ENCODE measurements around the gene SUCO.
"Not testable (repeated sequence)": the region's sequence is repeated elsewhere in the genome, so short reads cannot be mapped to it uniquely, and the experiment has no call there.

SUCO gene

DNA sequence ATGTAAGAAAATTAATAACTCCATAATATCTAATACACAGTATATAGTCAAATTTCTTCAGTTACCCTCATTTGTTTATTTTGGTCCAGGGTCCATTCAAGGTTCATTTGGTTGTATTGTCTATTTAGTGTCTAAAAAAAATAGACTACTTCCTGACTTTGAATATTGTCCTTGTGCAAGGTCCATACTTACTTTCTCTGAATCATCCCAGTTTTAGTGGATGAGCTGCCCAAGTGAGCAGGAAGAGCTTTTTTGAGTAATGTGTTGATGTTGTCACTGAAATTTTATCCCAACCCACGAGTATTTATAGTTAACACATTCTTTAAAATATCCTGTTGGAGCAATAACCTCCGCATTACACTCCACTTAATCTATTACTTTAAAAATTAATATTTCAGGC, 80.3 kb downstream of the SUCO start:
- no peak for DNase-seq

DNA sequence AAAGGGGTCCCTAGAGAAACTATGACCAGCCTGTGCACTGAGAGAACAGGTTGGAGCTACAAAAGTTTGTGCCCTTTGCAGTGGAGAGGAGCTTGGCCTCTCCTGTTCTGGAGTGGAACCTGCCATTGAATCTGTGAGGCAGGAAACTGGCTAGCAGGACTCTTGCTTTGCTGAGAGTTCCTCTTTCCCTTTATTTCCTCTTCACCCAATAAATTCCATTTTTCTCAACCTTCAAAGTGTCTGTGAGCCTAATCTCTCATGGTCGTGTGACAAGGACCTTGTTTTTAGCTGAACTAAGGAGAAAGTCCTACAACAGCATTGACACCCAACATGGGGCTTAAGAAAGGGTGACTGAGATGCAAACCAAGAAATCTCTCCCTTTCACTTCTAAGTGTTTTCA, 83.2 kb downstream of the SUCO start:
- no peak for DNase-seq

DNA sequence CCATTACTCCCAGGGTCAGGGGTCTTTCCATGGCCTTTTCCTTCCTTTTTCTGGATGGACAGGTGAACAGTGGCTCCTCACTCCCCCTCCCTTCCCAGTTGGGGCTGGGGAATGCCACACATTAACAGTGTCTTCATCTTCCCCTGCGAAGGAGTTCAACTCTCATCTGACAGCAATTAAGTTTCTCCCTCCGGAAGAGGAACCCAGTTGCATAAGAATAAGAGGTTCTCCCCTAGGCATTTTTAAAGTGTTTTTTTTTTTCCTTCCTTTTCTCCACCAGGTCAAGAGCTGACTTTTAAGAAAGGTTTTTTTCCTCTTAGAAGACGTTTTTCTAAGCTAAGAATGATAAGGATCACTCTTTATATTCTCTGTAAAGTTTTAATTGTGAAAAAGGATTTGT, 83.7 kb downstream of the SUCO start:
- no peak for DNase-seq

DNA sequence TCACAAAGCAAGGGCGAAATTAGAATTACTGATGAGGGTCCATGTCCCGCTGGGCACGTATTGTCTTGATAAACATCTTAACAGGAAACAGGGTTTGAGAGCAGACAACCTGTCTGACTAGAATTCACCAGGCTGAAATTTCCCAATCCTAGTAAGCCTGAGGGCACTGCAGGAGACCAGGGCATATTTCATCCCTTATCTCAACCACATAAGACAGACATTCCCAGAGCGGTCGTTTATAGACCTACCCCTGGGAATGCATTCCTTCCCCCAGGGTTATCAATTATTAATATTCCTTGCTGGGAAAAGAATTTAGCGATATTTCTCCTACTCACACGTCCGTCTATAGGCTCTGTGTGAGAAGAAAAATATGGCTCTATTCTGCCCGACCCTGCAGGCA, 87.7 kb downstream of the SUCO start:
- not testable (repeated sequence) for DNase-seq

DNA sequence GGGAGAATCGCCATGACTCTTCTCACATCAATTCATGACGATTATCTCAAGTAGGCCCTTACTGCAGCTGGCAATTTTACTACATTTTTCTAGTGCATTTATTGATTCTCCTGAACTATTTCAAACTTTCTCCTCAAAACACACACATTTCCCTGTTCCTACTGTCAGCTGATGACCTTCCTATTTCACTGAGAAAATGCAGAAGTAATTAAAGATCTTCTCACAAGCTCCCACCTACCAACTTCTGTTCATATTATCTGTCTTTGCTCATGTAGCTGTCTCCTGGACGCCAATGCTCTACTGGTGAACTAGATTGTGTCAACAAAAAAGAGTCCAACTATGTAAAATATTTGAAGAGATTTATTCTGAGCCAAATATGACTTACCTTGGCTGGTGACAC, 89.6 kb downstream of the SUCO start:
- DNase-seq = no peak

DNA sequence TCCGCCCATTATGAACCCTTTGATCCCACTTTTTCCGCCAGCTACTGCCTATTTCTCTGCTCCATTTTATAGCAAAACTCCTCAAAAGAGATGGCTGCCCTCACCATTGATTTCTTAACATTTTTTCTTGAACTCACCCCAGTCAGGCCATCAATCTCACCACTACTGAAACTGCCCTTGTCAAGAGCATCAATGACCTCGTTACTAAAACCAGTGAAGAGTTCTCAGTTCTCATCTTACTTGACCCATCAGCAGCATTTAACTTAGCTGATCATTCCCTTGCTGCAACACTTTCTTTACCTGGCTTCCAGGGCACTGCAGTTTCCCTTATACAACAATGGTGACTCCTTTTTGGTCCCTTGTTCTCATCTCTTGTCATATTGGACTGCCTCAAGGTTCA, 90.8 kb downstream of the SUCO start:
- no peak for DNase-seq

DNA sequence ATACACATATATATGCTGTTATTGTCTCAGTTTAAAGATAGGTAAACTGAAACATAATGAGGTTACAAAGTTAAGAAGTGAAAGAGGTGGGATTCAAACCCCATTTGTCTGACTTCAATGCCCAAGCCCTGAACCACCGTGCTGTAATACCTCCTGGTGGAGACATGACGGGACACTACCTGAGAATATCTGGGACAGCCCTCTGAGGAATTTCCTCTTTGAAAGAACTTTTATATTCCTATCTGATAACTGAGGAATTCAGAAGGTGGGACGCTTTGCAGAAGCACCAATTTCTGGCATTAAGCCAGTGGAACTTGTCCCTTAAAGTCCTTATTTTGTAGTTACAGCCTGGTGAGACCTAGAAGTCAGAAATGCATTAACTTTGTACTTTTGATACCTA, 93.9 kb downstream of the SUCO start:
- DNase-seq = no peak

DNA sequence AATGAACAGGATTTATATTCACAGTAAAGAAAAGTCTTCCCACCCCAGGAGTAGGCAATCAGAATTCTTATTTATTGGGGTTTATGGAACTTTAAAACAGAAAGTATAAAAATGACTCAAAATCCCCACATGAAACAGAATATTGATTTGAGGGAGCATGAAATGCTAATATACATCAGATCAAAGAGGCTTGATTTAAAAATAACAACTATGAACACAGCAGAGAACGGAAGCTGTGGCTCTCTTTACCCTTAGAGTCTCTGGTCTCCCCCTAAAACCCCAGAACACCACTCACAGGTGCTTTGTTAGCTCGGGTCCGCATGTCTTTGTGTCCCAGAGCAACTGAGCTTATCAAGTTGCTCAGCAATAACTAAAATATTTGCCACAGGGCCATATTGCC, 94.8 kb downstream of the SUCO start:
- DNase-seq = no peak

DNA sequence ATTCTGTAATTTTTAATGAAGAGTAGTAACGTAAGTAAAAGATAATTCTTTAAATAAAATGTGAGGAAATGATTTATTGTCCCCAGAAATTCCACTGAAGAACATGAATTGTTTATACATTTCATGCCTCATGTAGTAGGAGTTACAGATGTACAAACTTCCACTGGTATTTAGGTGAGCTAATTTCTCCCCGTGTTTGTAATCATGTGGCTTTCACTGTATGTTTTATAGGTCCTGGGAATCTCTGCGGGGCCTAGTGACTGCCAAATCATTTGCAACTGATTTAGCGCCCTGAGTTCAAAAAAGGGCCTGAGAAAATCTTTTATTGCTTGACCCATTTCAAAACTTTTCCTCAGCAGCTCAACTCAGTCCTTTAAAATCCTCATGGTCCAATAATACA, 95.5 kb downstream of the SUCO start:
- DNase-seq = no peak

DNA sequence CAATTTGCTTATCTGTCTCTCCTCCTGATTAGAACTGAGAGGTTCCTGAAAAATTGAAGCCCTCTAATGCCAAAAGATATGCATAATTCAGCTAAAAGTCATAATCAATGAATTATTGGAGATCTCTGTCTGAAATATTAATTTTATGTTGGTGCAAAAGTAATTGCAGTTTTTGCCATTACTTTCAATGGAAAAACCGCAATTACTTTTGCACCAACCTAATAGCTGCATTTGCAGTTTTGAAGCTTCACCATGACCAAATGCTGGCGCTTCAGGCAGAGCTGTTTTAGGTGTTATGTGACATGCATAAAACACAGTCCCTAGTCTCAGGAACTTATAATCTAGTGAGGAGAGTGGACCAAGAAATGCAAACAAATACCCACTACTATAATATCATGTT, 96.2 kb downstream of the SUCO start:
- DNase-seq = peak; percentile 15

DNA sequence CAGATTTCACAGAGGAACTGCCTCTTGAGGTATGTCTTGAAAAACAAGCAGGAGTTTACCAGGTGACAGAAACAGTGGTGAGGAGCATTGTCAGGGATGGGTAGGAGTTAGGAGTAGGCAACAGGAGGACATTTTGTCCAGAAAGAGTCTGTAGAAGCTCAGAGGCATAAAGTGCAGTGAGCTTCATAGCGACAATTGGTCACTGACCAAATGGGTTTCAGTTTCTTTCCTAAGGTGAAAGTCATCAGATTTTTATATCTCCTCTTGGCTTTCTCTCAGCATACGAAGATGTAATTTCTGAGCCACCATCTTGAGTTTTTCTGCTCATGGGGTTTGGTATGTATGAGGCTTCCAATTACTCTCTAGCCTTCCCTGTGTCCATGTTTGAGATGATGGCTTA, 96.7 kb downstream of the SUCO start:
- DNase-seq = no peak

DNA sequence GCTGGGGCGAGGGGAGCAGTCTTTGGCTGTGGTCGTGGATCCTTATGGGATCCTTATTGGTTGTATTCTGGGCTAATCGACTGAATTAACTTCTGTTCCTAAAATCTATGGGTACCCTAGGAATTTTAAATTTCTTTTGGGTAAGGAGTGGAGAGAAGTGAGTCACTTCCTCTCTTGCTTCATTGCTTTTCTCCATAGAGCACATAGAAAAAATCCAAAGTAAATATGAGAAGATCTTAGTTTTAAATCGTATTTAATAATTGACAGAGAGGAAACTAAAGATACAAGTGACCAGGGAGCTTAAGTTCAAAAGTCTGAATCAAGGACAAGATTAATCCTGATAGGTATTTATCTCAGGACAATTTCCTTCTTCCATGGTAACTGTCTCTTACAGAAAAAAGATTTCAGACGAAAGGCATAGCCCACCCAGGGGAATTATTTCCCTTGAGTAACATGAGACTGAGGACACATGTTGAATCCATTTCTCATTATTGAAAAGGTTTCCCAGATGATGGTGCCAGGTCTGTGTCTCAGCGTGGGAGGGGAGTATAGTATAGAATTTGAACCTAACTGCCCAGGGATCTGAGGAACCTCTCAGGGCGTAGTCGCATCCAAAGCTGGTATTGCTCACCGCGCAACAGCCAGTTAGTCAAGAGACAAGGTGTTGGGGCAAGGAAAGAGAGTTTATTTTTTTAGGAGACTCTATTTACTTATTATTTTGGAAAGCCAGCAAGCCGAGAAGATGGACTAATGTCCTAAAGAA, 97.3 kb downstream of the SUCO start:
- DNase-seq = no peak

DNA sequence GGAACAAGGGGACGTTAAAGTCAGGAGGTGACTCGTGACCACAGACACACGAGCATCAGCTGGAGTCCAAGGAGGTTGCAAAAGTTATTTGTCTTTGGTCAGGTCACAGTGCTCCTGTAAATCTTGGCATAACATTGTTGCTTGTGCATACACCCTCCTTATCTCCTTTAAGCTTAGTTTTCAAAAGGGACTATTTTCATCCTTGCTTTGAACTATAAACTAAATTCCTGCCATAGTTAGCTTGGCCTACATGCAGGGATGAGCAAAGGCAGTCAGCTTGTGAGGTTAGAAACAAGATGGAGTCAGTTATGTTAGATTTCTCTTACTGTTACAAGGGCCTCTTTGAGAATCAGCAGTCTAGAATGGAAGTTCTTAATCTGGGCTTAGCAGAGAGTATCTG, 97.9 kb downstream of the SUCO start:
- DNase-seq = no peak

DNA sequence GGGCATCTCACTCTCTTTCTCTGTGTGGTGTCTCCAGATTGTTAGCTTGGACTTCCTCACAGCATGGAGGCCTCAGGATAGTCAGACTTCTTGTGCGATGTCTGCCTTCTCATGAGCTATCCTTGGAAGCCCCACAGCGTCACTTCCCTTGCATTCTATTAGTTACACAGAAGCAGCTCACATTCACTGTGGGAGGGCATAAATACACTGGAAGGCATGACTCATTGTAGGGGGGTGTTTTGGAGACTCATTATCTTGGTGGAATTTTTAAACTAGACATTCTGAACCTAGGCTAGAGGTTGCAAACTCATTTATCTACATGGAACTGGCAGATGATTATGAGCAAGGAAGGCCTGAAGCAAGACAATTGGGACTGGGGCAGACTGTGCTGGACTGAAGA, 104.6 kb downstream of the SUCO start:
- no peak for DNase-seq

DNA sequence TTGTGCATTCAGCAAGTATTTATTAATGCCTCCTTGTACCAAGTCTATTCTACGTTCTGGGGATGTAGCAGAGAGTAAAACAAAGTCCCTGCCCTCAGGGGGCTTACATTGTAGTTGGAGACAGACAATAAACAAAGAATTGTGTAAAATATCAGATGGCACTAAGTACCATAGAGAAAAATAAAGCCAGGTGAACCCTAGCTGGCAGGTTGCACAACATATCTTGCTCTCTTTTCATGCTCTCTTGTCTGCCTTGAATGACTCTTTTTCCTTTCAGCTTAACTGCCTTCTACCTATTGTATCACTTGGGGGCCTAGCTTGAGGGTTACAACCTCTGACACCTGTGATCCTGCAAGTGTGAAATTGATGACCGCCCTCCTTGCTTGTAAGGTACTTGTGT, 105.3 kb downstream of the SUCO start:
- no peak for DNase-seq

DNA sequence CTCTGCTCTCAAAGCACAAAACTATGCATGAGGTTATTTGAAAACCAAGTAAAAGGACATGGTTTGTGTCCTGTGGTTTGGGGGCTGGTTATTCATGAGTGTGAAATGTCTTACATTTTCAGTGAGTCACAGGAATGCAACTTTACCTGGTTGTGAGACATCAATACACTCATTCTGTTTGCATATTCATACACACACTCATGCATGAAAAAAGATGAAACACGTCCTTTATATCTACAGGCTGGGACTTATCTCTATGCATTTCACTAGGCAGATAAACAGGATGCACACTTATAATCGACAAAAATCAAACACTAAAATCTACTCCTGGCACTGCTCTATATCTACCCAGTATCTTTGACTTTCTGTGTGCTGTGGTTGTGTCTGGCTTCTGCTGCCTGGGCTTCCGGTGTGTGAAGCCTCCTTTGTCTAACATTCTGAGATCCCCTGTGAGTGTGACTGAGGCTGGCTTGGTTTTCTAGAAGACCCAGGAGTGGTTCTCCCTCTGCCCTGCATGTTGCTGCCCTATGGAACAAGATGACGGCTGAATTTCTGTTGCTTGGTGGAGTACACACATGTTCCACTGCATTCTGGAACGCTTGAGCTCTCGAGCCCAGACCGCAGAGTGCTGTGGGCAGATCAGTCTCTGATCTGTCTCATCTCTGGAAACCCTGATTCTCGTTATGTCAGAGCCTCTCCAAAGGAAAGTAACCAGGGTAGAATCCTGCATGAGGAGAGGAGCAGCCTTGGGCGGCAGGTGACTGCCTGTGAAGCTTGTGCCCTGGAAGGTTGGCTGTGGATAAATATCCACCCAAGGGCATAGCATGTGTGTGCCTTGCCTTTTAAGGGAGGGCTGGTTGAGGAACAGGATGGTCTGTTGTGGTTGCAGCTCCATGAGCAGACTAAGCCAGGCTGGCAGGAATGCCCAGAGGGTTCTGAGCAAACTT, 106.2 kb downstream of the SUCO start:
- DNase-seq = no peak

DNA sequence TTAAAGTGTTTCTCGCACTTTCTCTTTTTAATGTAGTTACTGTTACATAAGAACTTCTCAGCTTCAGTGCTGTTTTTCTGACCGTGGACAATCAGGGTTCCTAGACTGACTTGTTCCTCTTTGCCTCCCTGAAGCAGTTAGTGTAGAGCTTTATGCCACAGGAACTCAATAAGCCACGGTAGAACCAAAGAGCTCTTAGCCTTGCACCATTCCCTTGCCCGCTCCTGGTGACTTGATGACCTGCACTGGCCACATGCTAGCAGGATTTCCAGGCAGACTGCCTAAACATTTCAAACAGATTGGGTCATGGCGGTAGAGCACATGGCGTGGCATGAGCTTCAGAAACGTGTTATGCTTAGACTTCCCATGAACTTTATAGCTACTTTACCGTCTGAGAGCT, 107.2 kb downstream of the SUCO start:
- DNase-seq = no peak

DNA sequence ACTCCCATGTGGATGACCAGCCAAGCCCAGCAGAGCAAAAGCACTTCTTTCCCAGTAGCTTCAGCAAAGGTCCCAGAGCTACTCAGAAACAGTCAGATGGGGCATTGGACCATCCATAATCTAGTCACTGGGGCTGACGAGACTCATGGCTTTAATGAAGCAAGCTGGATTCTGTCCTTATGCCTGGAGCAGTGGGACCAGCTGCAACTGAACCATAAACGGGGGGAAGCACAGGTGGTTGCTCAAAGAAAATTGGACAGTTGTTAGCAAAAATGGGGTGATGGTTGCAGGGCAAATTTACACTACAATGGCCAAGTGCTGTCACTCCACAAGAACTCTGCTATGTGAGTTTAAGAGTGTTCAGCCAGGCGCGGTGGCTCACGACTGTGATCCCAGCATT, 108.5 kb downstream of the SUCO start:
- DNase-seq = no peak

DNA sequence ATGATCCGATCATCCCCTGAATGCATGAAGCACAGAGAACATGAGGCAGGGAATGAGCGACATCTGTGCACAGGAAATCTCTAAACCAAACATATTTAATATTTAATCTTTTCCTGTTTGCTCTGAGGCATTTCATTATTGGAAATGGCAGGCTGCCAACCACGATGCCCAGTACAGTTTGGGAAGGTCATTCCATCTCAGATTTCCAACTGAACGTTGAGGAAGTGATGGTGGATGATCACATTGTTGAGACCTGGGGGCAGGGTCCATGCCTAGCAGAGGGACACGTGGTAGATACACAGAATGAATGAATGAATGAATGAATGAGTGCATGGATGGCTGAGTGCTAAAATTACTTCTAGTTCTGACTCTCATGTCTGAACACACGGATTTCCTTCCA, 110.0 kb downstream of the SUCO start:
- DNase-seq = no peak

DNA sequence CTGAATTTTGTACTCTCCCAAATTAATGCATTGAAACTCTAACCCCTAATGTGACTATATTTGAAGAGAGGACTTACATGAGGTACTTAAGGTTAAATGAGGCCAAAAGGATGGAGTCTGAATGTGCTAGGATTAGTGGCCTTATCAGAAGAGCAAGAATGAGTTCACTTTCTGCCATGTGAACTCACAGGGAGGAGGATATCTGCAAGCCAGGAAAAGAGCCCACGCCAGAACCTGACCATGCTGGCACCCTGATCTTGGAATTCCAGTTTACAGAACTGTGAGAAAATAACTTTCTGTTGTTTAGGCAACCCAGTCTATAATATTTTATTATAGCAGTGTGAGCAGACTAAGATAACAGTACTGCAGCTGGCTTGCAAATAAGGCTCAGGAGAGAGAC, 113.7 kb downstream of the SUCO start:
- no peak for DNase-seq

DNA sequence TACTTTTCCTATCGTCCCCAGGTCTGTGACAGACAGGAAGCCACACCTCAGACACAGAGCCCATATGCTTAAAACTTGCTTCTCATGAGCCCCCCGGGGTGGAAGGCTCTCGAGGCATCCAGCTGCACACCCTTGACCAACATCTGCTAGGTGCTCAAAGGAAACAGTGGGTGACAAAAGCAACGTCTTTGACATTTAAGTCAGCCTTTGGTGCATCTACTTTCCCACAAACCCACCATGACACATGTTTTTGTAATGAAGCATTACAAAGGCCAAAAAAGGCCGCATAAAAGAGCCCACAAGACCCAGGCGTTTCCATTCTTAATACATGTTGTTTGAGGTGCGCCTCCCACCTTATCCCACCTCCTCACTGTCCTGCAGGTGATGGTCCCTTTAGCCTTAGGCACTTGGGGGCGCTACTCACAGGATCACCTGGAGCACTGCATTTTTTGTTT, 114.2 kb downstream of the SUCO start:
- DNase-seq = no peak

DNA sequence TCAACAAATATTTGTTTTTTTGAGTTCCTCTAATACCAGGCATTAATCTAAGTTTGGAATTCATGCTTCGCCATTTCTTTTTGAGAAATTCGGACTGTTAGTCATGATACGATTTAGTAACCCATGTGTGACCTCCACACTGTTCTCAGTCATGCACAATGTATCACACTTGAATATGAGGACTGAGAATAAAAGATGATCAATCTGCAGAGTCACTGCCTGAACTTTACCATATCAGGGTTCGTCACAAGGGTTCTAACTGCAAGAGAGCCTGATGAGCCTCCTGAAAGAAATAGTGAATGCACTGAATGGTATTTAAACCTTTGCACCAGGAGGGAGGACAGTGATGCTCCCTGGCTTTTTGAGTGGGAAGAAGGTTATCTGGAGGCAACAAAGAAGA, 115.0 kb downstream of the SUCO start:
- DNase-seq = no peak

DNA sequence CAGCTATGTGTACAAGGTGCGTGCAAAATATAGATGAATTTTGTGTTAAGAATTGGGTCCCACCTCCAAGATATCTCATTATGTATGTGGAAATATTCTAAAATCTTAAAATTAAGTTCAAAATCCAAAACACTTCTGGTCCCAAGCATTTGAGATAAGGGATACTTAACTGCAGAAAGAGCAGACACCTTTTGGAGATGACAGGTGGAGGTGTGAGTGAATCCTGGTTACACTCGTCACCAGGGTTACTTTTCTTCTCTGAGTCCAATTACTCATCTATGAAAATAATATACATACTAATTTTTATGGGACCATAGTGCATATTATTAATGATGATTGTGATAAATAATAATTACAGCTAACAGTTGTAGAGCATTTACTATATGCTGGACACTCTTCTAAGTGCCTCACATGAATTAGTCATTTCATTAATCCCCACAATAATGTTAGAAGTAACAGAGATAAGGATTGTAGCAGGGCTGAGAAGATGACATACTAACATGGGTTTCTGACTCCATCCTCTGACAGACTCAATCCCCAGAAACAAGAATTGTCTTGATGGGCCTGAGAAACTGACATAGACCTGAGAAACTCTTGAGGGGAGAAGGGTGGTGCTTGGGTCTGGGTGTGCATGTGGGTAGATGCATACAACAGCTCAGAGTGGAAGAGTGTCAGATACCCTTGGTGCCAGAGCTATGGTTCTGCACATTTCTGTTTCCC, 117.7 kb downstream of the SUCO start:
- DNase-seq = no peak

Measured in RPMI8226 (cell line).